Smooth muscle cell of the brain vasculature (primary cell): ENCODE results near the gene C10orf90.
"Not testable (repeated sequence)": the region's sequence is repeated elsewhere in the genome, so short reads cannot be mapped to it uniquely, and the experiment has no call there.

Source experiments
- DNase-seq: peaks from one replicate; pipeline ENCODE4 v3.0.0-alpha.2; 2012; ENCODE audit warnings: low read depth, low spot score

Gene C10orf90

DNA sequence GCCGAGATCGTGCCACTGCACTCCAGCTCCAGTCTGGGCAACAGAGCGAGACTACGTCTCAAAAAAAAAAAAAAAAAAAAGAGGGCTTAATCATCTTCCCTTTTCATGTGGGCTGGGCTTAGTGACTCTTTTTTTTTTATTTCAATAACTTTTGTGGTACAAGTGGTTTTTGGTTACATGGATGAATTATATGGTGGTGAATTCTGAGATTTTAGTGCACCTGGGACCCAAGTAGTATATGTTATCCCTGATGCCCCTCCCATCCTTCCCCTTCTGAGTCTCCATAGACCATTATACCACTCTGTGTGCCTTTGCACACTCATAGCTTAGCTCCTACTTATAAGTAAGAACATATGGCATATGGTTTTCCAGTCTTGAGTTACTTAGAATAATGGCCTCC is 277.4 kb downstream of the C10orf90 start:
- DNase-seq, result no peak

DNA sequence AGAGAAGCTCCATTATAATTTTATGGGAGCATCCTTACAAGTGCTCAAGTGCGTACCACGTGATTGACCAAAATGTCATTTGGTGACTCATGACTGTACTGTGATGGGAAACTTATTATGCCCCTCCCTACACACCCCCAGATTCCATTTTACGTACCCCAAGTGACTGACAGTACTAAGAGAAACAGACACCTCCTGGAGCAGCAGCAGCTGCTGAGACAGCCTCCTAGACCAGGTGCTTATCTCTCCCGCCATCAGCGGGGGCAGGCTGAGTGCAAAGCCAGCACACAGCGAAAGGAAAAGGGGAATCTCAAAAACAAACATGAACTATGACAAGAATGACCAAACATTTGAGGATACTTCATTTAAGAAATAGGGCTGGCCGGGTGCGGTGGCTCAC is 278.0 kb downstream of the C10orf90 start:
- no peak for DNase-seq

DNA sequence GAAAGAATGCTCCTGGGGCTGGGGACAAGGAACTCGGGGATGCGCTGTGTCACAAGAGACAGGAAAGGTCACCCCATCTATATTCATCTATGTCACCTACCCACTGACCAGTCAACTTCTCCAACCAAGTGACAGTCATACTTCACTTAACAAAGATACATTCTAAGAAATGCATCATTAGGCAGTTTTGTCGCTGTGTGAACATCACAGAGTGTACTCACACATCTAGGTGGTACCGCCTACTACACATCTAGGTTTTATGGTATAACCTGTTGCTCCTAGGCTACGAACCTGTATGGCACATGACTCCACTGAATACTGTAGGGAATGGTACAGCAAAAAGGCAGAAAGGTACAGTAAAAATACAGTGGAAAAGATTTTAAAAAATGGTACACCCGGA is 278.4 kb downstream of the C10orf90 start:
- DNase-seq, result no peak

- no peak for DNase-seq
Observed at GRCh38 chr10:126391192-126391885, 279.2 kb downstream of the C10orf90 start.

GRCh38 chr10:126390324-126390723 is 280.2 kb downstream of the C10orf90 start:
- DNase-seq, result no peak

DNA sequence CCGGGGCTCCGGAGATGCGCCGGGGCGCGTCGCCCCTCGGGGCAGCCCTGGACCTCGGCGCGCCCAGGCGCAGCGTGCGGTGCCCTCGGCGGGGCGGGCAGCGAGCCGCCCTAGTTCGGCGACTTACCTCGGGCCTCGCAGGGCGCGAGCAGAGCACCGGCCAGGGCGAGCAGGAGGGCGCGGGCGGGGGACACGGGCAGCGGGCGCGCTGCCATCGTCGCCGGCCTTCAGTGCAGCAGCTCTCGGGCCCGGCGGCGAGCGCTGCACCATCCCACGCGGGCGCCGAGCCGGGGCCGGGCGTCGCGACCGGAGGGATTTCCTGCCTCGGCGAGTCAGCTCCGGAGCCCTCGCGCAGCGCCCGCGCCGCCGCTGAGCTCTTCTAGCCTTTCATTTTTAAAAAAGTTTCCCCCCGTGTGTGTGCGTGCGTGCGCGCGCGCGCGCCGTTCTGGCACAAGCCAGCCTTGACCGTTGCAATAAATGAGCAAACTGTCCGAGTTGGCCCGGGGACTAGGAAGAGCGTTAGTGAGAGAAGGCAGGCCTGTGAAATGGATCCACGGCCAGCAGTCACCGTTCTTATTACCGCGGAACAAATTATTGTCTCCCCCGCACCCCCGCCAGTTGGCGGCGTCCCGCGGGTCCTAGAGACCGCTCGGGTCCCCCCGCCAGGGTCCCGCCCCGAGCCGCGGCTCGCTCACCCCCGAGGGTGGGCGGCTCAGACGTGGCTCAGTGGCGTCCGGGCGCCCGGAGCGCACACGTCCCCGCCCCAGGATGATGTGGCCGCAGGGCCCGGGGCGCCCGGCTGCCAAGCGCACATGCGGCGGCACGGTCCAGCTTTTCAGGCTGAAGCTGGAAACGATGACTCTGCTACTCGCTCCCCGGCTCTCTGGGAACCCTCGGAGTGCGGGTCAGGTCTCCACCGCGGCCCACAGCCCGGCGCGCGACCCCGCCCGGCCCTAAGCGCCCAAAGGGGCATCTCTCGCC is 282.3 kb downstream of the C10orf90 start, which contains the start of gene ADAM12:
Gene ADAM12, minus strand, starts transcription at position 547 of the 981 bp plus-strand sequence. Its CDS starts 332 bp downstream, at position 215.
- no peak for DNase-seq

GRCh38 chr10:126387041-126387921 is 283.2 kb downstream of the C10orf90 start:
- DNase-seq, result no peak

GRCh38 chr10:126384269-126384873 is 286.1 kb downstream of the C10orf90 start:
- no peak for DNase-seq

DNA sequence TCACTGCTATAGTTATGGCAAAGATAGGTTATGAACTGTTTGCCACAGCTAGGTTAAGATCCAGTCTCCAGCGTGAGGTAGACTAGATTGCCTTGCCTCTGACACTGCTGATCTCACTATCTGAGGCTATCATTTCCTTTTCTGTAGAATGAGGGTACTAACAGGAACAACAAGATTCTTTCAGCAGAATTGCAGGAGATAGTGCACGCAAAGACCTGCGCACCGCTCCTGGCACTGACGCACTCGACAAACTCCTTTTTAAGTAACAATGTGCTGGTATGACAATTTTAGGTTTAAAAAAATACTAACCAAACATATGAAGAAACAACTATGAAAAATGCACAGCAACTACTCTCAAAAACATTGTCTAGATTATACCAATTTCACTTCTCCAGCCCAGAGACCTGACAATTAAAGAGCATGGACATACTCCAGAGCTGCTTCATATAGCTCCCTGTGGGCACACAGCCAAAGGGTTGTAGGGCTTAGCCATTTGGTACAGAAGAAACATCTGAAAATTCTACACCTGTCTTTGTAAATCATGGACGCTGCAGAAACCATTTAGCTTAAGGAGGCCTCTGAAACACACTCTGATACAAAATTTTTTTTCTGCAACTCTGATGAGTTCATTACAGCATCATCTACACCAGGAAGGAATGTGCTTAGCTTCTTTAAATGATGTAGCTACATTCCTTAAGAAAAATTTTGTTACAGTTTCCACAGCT is 290.0 kb downstream of the C10orf90 start:
- no peak for DNase-seq

GRCh38 chr10:126379166-126379565 is 291.3 kb downstream of the C10orf90 start:
- DNase-seq, result not testable (repeated sequence)

GRCh38 chr10:126376956-126377355 is 293.5 kb downstream of the C10orf90 start:
- DNase-seq, result no peak

- no peak for DNase-seq
Observed at GRCh38 chr10:126375926-126376554, 294.5 kb downstream of the C10orf90 start.

- no peak for DNase-seq
Observed at GRCh38 chr10:126375299-126375698, 295.2 kb downstream of the C10orf90 start.
